Endothelial cell (in vitro differentiated cells): Measurements from ENCODE around the gene NEGR1. TPM values are rescaled to one million over a fixed set of nuclear protein-coding genes. Genes with fewer than 3 reads are reported as not detected.

ENCODE experiments used
- DNase-seq: peaks from one replicate; pipeline ENCODE4 v3.0.0; 2021; ENCODE audit warnings: low spot score
- H3K27ac Mint-ChIP-seq: one replicate; pipeline ENCODE4 v1.8.0; 2021; ENCODE audit warnings: mixed read lengths, inconsistent platforms; ENCODE audit not compliant: unreplicated experiment
- H3K27me3 Mint-ChIP-seq: one replicate; pipeline ENCODE4 v1.8.0; 2021; ENCODE audit warnings: mild to moderate bottlenecking, moderate library complexity, mixed read lengths, inconsistent platforms; ENCODE audit not compliant: unreplicated experiment
- H3K36me3 Mint-ChIP-seq: one replicate; pipeline ENCODE4 v1.8.0; 2021; ENCODE audit warnings: mild to moderate bottlenecking, low read depth, mixed read lengths, inconsistent platforms; ENCODE audit not compliant: unreplicated experiment
- H3K4me1 Mint-ChIP-seq: one replicate; pipeline ENCODE4 v1.8.0; 2021; ENCODE audit warnings: mild to moderate bottlenecking, mixed read lengths, inconsistent platforms; ENCODE audit not compliant: unreplicated experiment
- H3K4me3 Mint-ChIP-seq: one replicate; pipeline ENCODE4 v1.8.0; 2021; ENCODE audit warnings: mild to moderate bottlenecking, mixed read lengths, inconsistent platforms; ENCODE audit not compliant: unreplicated experiment
- H3K9me3 Mint-ChIP-seq: one replicate; pipeline ENCODE4 v1.8.0; 2021; ENCODE audit warnings: mixed read lengths, inconsistent platforms; ENCODE audit not compliant: unreplicated experiment
- CTCF ChIP-seq: fragments of 200-600 bp; sonication (generic); IDR thresholded peaks from one replicate; pipeline ENCODE4 v1.5.0; 2021; ENCODE audit warnings: antibody characterized with exemption; ENCODE audit not compliant: unreplicated experiment
- total RNA-seq: library from RNA; stranded (reverse); fragmentation: NEBNext Ultra II Directional; extraction: Animal tissue kit (Norgen Biotek cat#: 25700); gene quantifications from one replicate; pipeline ENCODE4 v1.2.1, GENCODE V29; 2021; ENCODE audit not compliant: unreplicated experiment

NEGR1 gene
- total RNA-seq, 1 donor from 2014 or later, result 2.9 TPM

- peaks cover 1% of the 10 kb centered on the region for H3K27me3 Mint-ChIP-seq
- TF ChIP-seq CTCF, result no peak
- H3K4me1 Mint-ChIP-seq, result no peaks in the 10 kb centered on the region
- H3K36me3 Mint-ChIP-seq, result no peaks in the 10 kb centered on the region
- no peak overlapping the region for H3K27ac Mint-ChIP-seq
- no peak for DNase-seq
- no peak overlapping the region for H3K4me3 Mint-ChIP-seq
- no peaks in the 10 kb centered on the region for H3K9me3 Mint-ChIP-seq
Measured at GRCh38 chr1:71918630-71919029, 363.7 kb downstream of the NEGR1 start.

- no peaks in the 10 kb centered on the region for H3K36me3 Mint-ChIP-seq
- no peak for TF ChIP-seq CTCF
- no peak overlapping the region for H3K27ac Mint-ChIP-seq
- no peaks in the 10 kb centered on the region for H3K9me3 Mint-ChIP-seq
- no peaks in the 10 kb centered on the region for H3K27me3 Mint-ChIP-seq
- H3K4me1 Mint-ChIP-seq, result no peaks in the 10 kb centered on the region
- H3K4me3 Mint-ChIP-seq, result no peak overlapping the region
- no peak for DNase-seq
Measured at GRCh38 chr1:71916894-71917293, 365.4 kb downstream of the NEGR1 start.

- DNase-seq, result no peak
- Mint-ChIP-seq H3K27ac (no peak overlapping the region), H3K27me3 (no peaks in the 10 kb centered on the region), H3K4me1 (no peaks in the 10 kb centered on the region), H3K9me3 (no peaks in the 10 kb centered on the region), H3K4me3 (no peak overlapping the region), H3K36me3 (no peaks in the 10 kb centered on the region)
- no peak for TF ChIP-seq CTCF
Measured at GRCh38 chr1:71914626-71915025, 367.7 kb downstream of the NEGR1 start.

GRCh38 chr1:71908871-71909390 is 373.4 kb downstream of the NEGR1 start:
- no peaks in the 10 kb centered on the region for H3K36me3 Mint-ChIP-seq
- H3K4me1 Mint-ChIP-seq, result no peaks in the 10 kb centered on the region
- no peak overlapping the region for H3K4me3 Mint-ChIP-seq
- H3K27ac Mint-ChIP-seq, result no peak overlapping the region
- no peak for DNase-seq
- no peaks in the 10 kb centered on the region for H3K9me3 Mint-ChIP-seq
- TF ChIP-seq CTCF, result no peak
- H3K27me3 Mint-ChIP-seq, result no peaks in the 10 kb centered on the region

GRCh38 chr1:71908303-71908702 is 374.0 kb downstream of the NEGR1 start:
- no peak overlapping the region for H3K27ac Mint-ChIP-seq
- H3K9me3 Mint-ChIP-seq, result no peaks in the 10 kb centered on the region
- H3K4me1 Mint-ChIP-seq, result no peaks in the 10 kb centered on the region
- no peaks in the 10 kb centered on the region for H3K27me3 Mint-ChIP-seq
- no peak for DNase-seq
- no peaks in the 10 kb centered on the region for H3K36me3 Mint-ChIP-seq
- H3K4me3 Mint-ChIP-seq, result no peak overlapping the region
- TF ChIP-seq CTCF, result no peak
